ENCODE measurements around the gene SGMS1. TPM values are rescaled to one million over a fixed set of nuclear protein-coding genes. Genes with fewer than 3 reads are reported as not detected.
"Not testable (repeated sequence)": the region's sequence is repeated elsewhere in the genome, so short reads cannot be mapped to it uniquely, and the experiment has no call there.

The SGMS1 gene
- polyA plus RNA-seq, 1 of the 3 experiments (the other 2 are of a cell fraction): 6.3 TPM

GRCh38 chr10:50574305-50574704, 49.5 kb downstream of the SGMS1 start:
- H3K4me3 ChIP-seq (ENCODE audit: low read depth in 2 of 2, low read length in 1 of 2): no peak overlapping the region
- H3K79me2 ChIP-seq (ENCODE audit: insufficient read depth): peaks cover 10% of the 10 kb centered on the region; the same call in 1 of the 2 replicates
- H3K4me2 ChIP-seq: no peak overlapping the region
- H3K9me2 ChIP-seq: no peaks in the 10 kb centered on the region
- no peak overlapping the region for H3K27ac ChIP-seq (ENCODE audit: low read depth in 2 of 2, low read length in 1 of 2)
- no peak overlapping the region for H2AFZ ChIP-seq (ENCODE audit: low read depth)
- no peaks in the 10 kb centered on the region for H3K36me3 ChIP-seq (replicated peaks in 1 of 2; ENCODE audit: control insufficient read depth in 1 of 2, insufficient read depth in 2 of 2, low read length in 1 of 2)
- no peaks in the 10 kb centered on the region for H3K27me3 ChIP-seq (ENCODE audit: insufficient read depth)
- no peaks in the 10 kb centered on the region for H3K9me3 ChIP-seq
- DNase-seq: no peak
- H3K9ac ChIP-seq: no peak overlapping the region
- peaks cover 13 to 25% of the 10 kb centered on the region in 2 experiments for H3K4me1 ChIP-seq (ENCODE audit: control insufficient read depth in 1 of 2, insufficient read depth in 2 of 2, low read depth in 1 of 2, low read length in 1 of 2)
- no peaks in the 10 kb centered on the region for H4K20me1 ChIP-seq (ENCODE audit: insufficient read depth)
- TF ChIP-seq CTCF (IDR thresholded peaks at IDR 0.05) (peak; percentile 45; the same call in 1 of the 2 replicates), MAX (IDR thresholded peaks at IDR 0.05; ENCODE audit: low read depth) (no peak)
- CTCF ChIA-PET: no interaction called here
- POLR2A ChIA-PET: no interaction called here
- H3F3A ChIP-seq (replicated peaks; ENCODE audit: insufficient read depth): peaks cover 14% of the 10 kb centered on the region

- H3K9me3 ChIP-seq: no peaks in the 10 kb centered on the region
- DNase-seq: no peak
- TF ChIP-seq RXRA (IDR thresholded peaks at IDR 0.05; ENCODE audit: borderline replicate concordance, low read depth) (no peak), RFX5 (IDR thresholded peaks at IDR 0.05; ENCODE audit: low read length) (no peak), TCF12 (IDR thresholded peaks at IDR 0.05) (no peak), TEAD4 (IDR thresholded peaks at IDR 0.05; ENCODE audit: borderline replicate concordance, insufficient read depth) (no peak), POLR2AphosphoS5 (IDR thresholded peaks at IDR 0.05; ENCODE audit: low read depth, low read length) (no peak), USF1 (IDR thresholded peaks at IDR 0.05; ENCODE audit: borderline replicate concordance, low read depth) (no peak), MXI1 (IDR thresholded peaks at IDR 0.05; ENCODE audit: low read depth, low read length) (no peak), YY1 (IDR thresholded peaks at IDR 0.05; ENCODE audit: low read depth) (no peak), CTCF (IDR thresholded peaks at IDR 0.05) (no peak), ZBTB33 (IDR thresholded peaks at IDR 0.05; ENCODE audit: borderline replicate concordance, low read depth) (no peak)
- peaks cover 10 to 15% of the 10 kb centered on the region in 2 experiments; a peak in 3 of 4 replicates for H3K4me1 ChIP-seq (ENCODE audit: control insufficient read depth in 1 of 2, insufficient read depth in 2 of 2, low read depth in 1 of 2, low read length in 1 of 2)
- peaks cover 9% of the 10 kb centered on the region for H3F3A ChIP-seq (replicated peaks; ENCODE audit: insufficient read depth)
- POLR2A ChIA-PET: no interaction called here
- no peaks in the 10 kb centered on the region for H3K9me2 ChIP-seq
- no peak overlapping the region for H3K4me3 ChIP-seq (ENCODE audit: low read depth in 2 of 2, low read length in 1 of 2)
- CTCF ChIA-PET: interaction anchor here (1.4 kb wide), 1 partner anchor 11 kb away, joined by 4 read pairs; no protein-coding TSS in a partner anchor
- H3K9ac ChIP-seq: no peak overlapping the region
- no peaks in the 10 kb centered on the region for H3K27me3 ChIP-seq (ENCODE audit: insufficient read depth)
- H3K4me2 ChIP-seq: no peak overlapping the region
- H3K79me2 ChIP-seq (ENCODE audit: insufficient read depth): peaks cover 10% of the 10 kb centered on the region; the same call in 1 of the 2 replicates
- WGBS (ENCODE audit: low lambda C conversion rate): 97% methylated on average over 2 of the region's 2 CpGs
- no peak overlapping the region for H3K27ac ChIP-seq (ENCODE audit: low read depth in 2 of 2, low read length in 1 of 2)
- H3K36me3 ChIP-seq (replicated peaks in 1 of 2; ENCODE audit: control insufficient read depth in 1 of 2, insufficient read depth in 2 of 2, low read length in 1 of 2): no peaks in the 10 kb centered on the region
- no peak overlapping the region for H2AFZ ChIP-seq (ENCODE audit: low read depth)
- H4K20me1 ChIP-seq (ENCODE audit: insufficient read depth): no peaks in the 10 kb centered on the region
Observed at GRCh38 chr10:50572017-50572491, 51.7 kb downstream of the SGMS1 start.

GRCh38 chr10:50568750-50569149, 55.0 kb downstream of the SGMS1 start:
- H3K9ac ChIP-seq; H3K9me2 ChIP-seq; H3K4me1 ChIP-seq (ENCODE audit: control insufficient read depth in 1 of 2, insufficient read depth in 2 of 2, low read depth in 1 of 2, low read length in 1 of 2); H3K36me3 ChIP-seq (replicated peaks in 1 of 2; ENCODE audit: control insufficient read depth in 1 of 2, insufficient read depth in 2 of 2, low read length in 1 of 2); H3K4me3 ChIP-seq (ENCODE audit: low read depth in 2 of 2, low read length in 1 of 2); H3K27me3 ChIP-seq (ENCODE audit: insufficient read depth); H3K9me3 ChIP-seq; H3F3A ChIP-seq (replicated peaks; ENCODE audit: insufficient read depth); POLR2A ChIA-PET; H2AFZ ChIP-seq (ENCODE audit: low read depth); H3K79me2 ChIP-seq (ENCODE audit: insufficient read depth); H3K4me2 ChIP-seq; DNase-seq; H4K20me1 ChIP-seq (ENCODE audit: insufficient read depth); H3K27ac ChIP-seq (ENCODE audit: low read depth in 2 of 2, low read length in 1 of 2): not testable (repeated sequence)
- WGBS (ENCODE audit: low lambda C conversion rate): 95% methylated on average over 4 of the region's 4 CpGs
- CTCF ChIA-PET: interaction anchor here (2.4 kb wide), 1 partner anchor 28 kb away, joined by 5 read pairs; no protein-coding TSS in a partner anchor
